NT2/D1 (cell line): Measurements from ENCODE around the gene NDUFAF2.

Experiments used
- DNase-seq: peaks from one replicate; pipeline ENCODE4 v3.0.0-alpha.2; 2011; ENCODE audit warnings: low read depth, low spot score
- H3K27me3 ChIP-seq: 2 replicates; pipeline ENCODE4 v1.6.0; 2011; ENCODE audit warnings: mild to moderate bottlenecking; ENCODE audit not compliant: insufficient read length, insufficient read depth
- H3K36me3 ChIP-seq: 2 replicates; pipeline ENCODE4 v1.6.1; 2011; ENCODE audit warnings: mild to moderate bottlenecking, low read length, mixed read lengths; ENCODE audit not compliant: insufficient read depth, insufficient read length
- H3K4me1 ChIP-seq: 2 replicates; pipeline ENCODE4 v1.5.1; 2011; ENCODE audit not compliant: insufficient read depth, insufficient read length
- H3K4me3 ChIP-seq: 2 replicates; pipeline ENCODE4 v1.5.1; 2011; ENCODE audit warnings: low read depth; ENCODE audit not compliant: insufficient read length
- H3K9ac ChIP-seq: 2 replicates; pipeline ENCODE4 v1.6.0; 2011; ENCODE audit warnings: low read depth; ENCODE audit not compliant: insufficient read length
- H3K9me3 ChIP-seq: 2 replicates; pipeline ENCODE4 v1.5.1; 2011; ENCODE audit warnings: mild to moderate bottlenecking, low read length; ENCODE audit not compliant: insufficient read depth
- SUZ12 ChIP-seq: IDR thresholded peaks from 2 replicates; pipeline ENCODE4 v1.6.1; 2011; ENCODE audit not compliant: insufficient read length, insufficient read depth; ENCODE audit errors: extremely low read depth
- YY1 ChIP-seq: IDR thresholded peaks from 2 replicates; pipeline ENCODE4 v1.6.1; 2011; ENCODE audit not compliant: insufficient read length, insufficient read depth
- ZNF274 ChIP-seq: IDR thresholded peaks from 2 replicates; pipeline ENCODE4 v1.6.1; 2011; ENCODE audit warnings: mild to moderate bottlenecking, low read depth, low read length

Gene NDUFAF2

DNA sequence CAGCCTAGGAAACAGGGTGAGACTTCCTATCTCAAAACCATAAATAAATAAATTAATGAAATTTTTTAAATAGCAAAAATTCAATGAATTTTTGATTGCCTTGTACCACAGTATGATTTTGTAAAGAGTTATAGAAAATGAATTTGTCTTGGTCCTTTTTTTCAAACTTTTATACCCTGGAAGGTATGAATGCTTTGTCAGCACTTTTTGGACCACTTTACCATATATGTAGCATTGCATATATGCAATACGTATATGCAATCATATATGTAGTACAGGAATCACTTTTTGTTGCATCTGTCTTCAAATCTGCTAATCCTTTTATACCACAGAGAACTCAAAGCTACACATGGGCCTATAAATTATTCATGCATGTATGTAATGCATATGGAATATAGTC lies 226.5 kb downstream of the NDUFAF2 start:
- Histone ChIP-seq H3K4me3 (no peak overlapping the region), H3K9me3 (no peaks in the 10 kb centered on the region), H3K27me3 (no peaks in the 10 kb centered on the region), H3K36me3 (no peaks in the 10 kb centered on the region), H3K4me1 (no peaks in the 10 kb centered on the region), H3K9ac (no peak overlapping the region)
- TF ChIP-seq YY1 (no peak), ZNF274 (no peak), SUZ12 (no peak)
- DNase-seq = no peak

DNA sequence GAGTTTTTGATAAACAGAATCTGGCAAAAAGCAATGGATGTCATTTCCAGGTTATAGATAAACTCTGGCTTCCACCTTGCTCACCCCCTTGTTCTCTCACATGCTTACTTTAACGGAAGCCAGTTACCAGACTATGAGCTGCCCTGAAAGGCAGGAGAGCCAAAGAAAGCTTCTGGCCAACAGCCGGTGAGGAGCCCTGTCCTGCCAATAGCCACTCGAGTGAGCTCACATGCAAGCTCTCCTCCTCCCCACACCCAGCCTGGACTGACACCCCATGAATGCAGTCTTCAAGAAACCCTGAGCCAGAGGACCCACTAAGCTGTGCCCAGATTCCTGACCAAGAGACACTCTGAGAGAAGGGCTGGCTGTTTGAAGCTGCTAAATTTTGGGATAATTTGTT lies 231.6 kb downstream of the NDUFAF2 start:
- no peak overlapping the region for H3K9ac ChIP-seq
- H3K27me3 ChIP-seq = no peaks in the 10 kb centered on the region
- no peaks in the 10 kb centered on the region for H3K4me1 ChIP-seq
- no peak for DNase-seq
- no peak overlapping the region for H3K4me3 ChIP-seq
- H3K36me3 ChIP-seq = no peaks in the 10 kb centered on the region
- TF ChIP-seq SUZ12 (no peak), YY1 (no peak), ZNF274 (no peak)
- H3K9me3 ChIP-seq = no peaks in the 10 kb centered on the region

DNA sequence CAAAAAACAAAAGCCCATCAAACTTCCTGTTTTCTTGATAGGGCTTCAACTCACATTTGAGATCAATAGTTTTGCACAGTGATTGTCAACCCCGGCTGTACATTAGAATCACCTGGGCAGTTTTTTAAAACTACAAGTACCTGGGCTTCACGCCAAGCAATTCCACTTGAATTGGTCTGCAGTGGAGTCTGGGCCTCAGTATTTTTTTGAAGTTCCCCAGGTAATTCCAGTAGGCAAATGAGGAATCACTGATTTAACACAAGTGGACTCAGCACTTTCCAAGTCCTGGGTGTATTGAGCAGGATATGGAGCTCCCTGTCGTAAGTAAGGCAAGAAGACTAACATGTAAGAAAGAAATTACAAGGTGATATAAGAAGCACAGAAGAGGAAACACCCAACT lies 232.1 kb downstream of the NDUFAF2 start:
- Histone ChIP-seq H3K4me1 (no peaks in the 10 kb centered on the region), H3K9me3 (no peaks in the 10 kb centered on the region), H3K9ac (no peak overlapping the region), H3K36me3 (no peaks in the 10 kb centered on the region), H3K27me3 (no peaks in the 10 kb centered on the region), H3K4me3 (no peak overlapping the region)
- TF ChIP-seq ZNF274 (no peak), YY1 (no peak), SUZ12 (no peak)
- no peak for DNase-seq

DNA sequence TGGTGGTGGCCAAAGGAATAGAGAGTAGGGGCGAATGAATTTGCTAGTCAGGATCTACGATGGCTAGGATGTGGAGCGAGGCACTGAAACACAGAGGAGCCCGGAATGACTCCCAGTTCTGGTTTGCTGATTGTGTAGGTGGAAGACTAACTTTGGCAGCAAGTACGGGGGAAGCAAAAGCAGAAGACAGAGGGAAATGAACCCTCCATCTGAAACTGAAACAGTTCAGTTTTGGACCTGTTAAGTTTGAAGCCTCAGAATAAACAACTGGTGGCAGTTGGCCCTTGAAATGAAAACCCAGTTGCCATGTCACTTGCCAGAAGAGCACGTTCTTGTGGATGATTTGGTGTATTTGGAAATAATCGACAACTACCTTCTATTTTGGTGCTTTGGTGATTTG lies 232.7 kb downstream of the NDUFAF2 start:
- TF ChIP-seq YY1 = no peak
- no peak for TF ChIP-seq ZNF274
- no peak for TF ChIP-seq SUZ12
- H3K4me3 ChIP-seq = no peak overlapping the region
- no peak for DNase-seq

DNA sequence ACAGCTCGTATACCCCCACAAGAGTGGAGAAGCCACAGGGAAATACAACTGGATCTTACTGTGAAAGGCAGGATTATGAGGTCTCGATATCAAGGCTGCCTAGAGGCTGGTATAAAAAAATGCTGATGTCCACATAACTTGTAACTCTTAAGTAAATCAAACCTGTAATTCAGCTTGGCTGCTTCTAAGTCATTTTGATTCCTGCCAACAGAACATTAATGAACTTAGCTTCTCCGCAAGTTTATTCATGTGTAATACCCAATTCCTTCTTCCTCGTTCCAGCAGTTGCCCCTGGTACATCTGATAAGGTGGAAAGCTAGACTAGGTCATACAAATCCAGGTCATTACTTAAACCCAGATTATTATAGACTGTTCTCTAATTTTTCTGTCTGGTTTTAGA lies 233.7 kb downstream of the NDUFAF2 start:
- Histone ChIP-seq H3K27me3 (no peaks in the 10 kb centered on the region), H3K4me1 (no peaks in the 10 kb centered on the region), H3K9ac (no peak overlapping the region), H3K4me3 (no peak overlapping the region), H3K9me3 (no peaks in the 10 kb centered on the region), H3K36me3 (no peaks in the 10 kb centered on the region)
- DNase-seq = no peak
- TF ChIP-seq YY1 = no peak
- TF ChIP-seq ZNF274 = no peak
- no peak for TF ChIP-seq SUZ12

More for the DNA sequence above, 232.7 kb downstream of the NDUFAF2 start:
- Histone ChIP-seq H3K9me3 (no peaks in the 10 kb centered on the region), H3K36me3 (no peaks in the 10 kb centered on the region), H3K27me3 (no peaks in the 10 kb centered on the region), H3K9ac (no peak overlapping the region), H3K4me1 (no peaks in the 10 kb centered on the region)

DNA sequence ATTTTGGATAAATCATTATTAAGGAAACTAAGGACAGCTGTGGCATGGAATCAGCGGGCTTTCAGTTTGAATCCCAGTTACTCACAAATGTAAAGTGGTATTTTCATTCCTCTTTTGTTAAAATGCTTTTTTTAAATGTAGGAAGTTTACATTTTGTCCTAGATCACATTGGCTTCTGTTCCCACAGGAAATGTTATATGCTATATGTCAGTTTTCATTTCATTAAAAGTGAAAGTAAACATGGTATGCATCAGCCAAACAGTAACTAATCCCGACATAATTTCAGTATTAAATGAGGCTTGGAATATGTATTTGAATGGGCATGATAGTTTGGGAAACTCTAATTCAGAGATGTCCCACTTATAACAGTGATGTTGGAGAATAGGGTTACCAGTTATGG lies 235.9 kb downstream of the NDUFAF2 start:
- H3K4me3 ChIP-seq = no peak overlapping the region
- no peaks in the 10 kb centered on the region for H3K4me1 ChIP-seq
- H3K9me3 ChIP-seq = no peaks in the 10 kb centered on the region
- DNase-seq = no peak
- TF ChIP-seq SUZ12 = no peak
- TF ChIP-seq YY1 = no peak
- TF ChIP-seq ZNF274 = no peak
- H3K27me3 ChIP-seq = no peaks in the 10 kb centered on the region
- H3K36me3 ChIP-seq = no peaks in the 10 kb centered on the region
- no peak overlapping the region for H3K9ac ChIP-seq

DNA sequence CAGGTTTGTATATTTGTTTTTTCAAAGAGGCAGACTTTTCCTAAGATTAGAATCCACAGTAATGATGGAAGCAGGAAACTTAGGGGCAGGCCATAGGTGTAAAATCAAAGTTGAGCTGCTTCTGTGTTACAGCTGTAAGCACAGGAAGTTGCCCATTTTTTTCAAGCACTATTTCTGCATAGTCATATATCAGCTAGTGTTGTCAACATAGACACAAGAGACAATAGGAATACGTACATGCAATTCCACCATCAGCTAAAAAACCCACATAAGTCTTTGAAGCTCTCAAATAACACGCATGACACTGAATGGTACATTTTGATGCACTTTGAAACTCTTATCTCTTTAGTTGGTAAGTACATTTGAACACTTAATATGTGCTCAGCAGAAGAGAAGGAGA lies 237.4 kb downstream of the NDUFAF2 start:
- Histone ChIP-seq H3K27me3 (no peaks in the 10 kb centered on the region), H3K9ac (no peak overlapping the region), H3K4me1 (no peaks in the 10 kb centered on the region), H3K9me3 (no peaks in the 10 kb centered on the region), H3K36me3 (no peaks in the 10 kb centered on the region), H3K4me3 (no peak overlapping the region)
- TF ChIP-seq YY1 = no peak
- no peak for TF ChIP-seq ZNF274
- TF ChIP-seq SUZ12 = no peak
- DNase-seq = no peak

DNA sequence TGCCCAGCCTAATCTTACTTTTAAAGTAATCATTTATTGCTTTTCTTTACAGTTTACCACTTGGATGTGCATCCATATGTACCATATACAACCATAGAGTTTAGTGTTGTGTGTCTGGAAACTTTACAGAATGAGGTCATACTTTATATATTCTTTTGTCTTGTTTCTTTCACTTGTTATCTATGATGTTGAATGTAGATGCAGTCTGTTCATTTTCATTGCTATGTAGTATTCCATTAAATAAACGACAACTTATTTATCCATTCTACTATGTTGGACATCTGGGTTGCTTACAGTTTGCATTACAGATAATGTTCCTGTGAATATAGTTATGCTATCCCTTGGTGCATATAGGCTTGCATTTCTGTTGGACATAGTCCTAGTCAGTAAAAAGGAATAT lies 238.5 kb downstream of the NDUFAF2 start:
- no peaks in the 10 kb centered on the region for H3K27me3 ChIP-seq
- H3K9ac ChIP-seq = no peak overlapping the region
- no peak for DNase-seq
- no peaks in the 10 kb centered on the region for H3K4me1 ChIP-seq
- H3K9me3 ChIP-seq = no peaks in the 10 kb centered on the region
- TF ChIP-seq SUZ12 (no peak), ZNF274 (no peak), YY1 (no peak)
- no peaks in the 10 kb centered on the region for H3K36me3 ChIP-seq
- H3K4me3 ChIP-seq = no peak overlapping the region
